ENCODE results near the gene IL1R1. TPM values are rescaled to one million over a fixed set of nuclear protein-coding genes. Genes with fewer than 3 reads are reported as not detected.

Gene IL1R1
- total RNA-seq, 1 donor from 2014 or later, result 152 TPM

- Histone ChIP-seq H3K4me3 (no peak overlapping the region), H3K27ac (no peak overlapping the region), H3K36me3 (no peaks in the 10 kb centered on the region), H3K4me1 (peaks cover 11% of the 10 kb centered on the region), H3K27me3 (ENCODE audit: low read depth) (no peaks in the 10 kb centered on the region), H3K9me3 (no peaks in the 10 kb centered on the region)
- intact Hi-C loops (cut with DNase I), result no loop called here
- DNase-seq (no peak), ATAC-seq (no peak)
- no peak for TF ChIP-seq CTCF (IDR thresholded peaks at IDR 0.05)
Measured at GRCh38 chr2:102184018-102184417, 41.5 kb downstream of the IL1R1 start.

- Histone ChIP-seq H3K36me3 (no peaks in the 10 kb centered on the region), H3K27ac (no peak overlapping the region), H3K4me1 (peaks cover 11% of the 10 kb centered on the region), H3K9me3 (no peaks in the 10 kb centered on the region), H3K27me3 (ENCODE audit: low read depth) (no peaks in the 10 kb centered on the region), H3K4me3 (no peak overlapping the region)
- TF ChIP-seq CTCF (IDR thresholded peaks at IDR 0.05), result no peak
- DNase-seq (no peak), ATAC-seq (no peak)
- intact Hi-C loops (cut with DNase I), result no loop called here
Measured at GRCh38 chr2:102184568-102184967, 42.0 kb downstream of the IL1R1 start.

GRCh38 chr2:102185347-102185746 lies 42.8 kb downstream of the IL1R1 start:
- Histone ChIP-seq H3K27ac (no peak overlapping the region), H3K9me3 (no peaks in the 10 kb centered on the region), H3K4me1 (peaks cover 11% of the 10 kb centered on the region), H3K4me3 (no peak overlapping the region), H3K27me3 (ENCODE audit: low read depth) (no peaks in the 10 kb centered on the region), H3K36me3 (no peaks in the 10 kb centered on the region)
- peak; percentile 54 for TF ChIP-seq CTCF (IDR thresholded peaks at IDR 0.05)
- DNase-seq, result no peak
- no peak for ATAC-seq
- intact Hi-C loops (cut with DNase I), result no loop called here

- no peaks in the 10 kb centered on the region for H3K27me3 ChIP-seq (ENCODE audit: low read depth)
- DNase-seq (peak; percentile 56), ATAC-seq (peak; percentile 73 to 77)
- no peak within 1 kb of the TSS for H3K27ac ChIP-seq
- H3K9me3 ChIP-seq, result no peaks in the 10 kb centered on the region
- TF ChIP-seq CTCF (IDR thresholded peaks at IDR 0.05), result no peak
- no peaks in the 10 kb centered on the region for H3K36me3 ChIP-seq
- peaks cover 11% of the 10 kb centered on the region for H3K4me1 ChIP-seq
- H3K4me3 ChIP-seq, result peak within 1 kb of the TSS; percentile 58
- intact Hi-C loops (cut with DNase I), result no loop called here
Measured at GRCh38 chr2:102186791-102187495, 44.4 kb downstream of the IL1R1 start, which contains the start of gene IL1RL2. Gene IL1RL2, plus strand, starts transcription at chr2:102187023. Its CDS starts 845 bp downstream, at chr2:102187868.

- Histone ChIP-seq H3K4me1 (peaks cover 11% of the 10 kb centered on the region), H3K27me3 (ENCODE audit: low read depth) (no peaks in the 10 kb centered on the region), H3K9me3 (no peaks in the 10 kb centered on the region), H3K36me3 (no peaks in the 10 kb centered on the region), H3K4me3 (peak overlapping the region; percentile 58), H3K27ac (no peak overlapping the region)
- TF ChIP-seq CTCF (IDR thresholded peaks at IDR 0.05), result peak; percentile 33
- DNase-seq (peak; percentile 69), ATAC-seq (peak; percentile 85)
- intact Hi-C loops (cut with DNase I), result no loop called here
Measured at GRCh38 chr2:102187496-102188150, 45.1 kb downstream of the IL1R1 start.

Measured in lower lobe of right lung (tissue), 2 donors.